Smooth muscle cell (in vitro differentiated cells): ENCODE data around the gene ASH1L. TPM values are rescaled to one million over a fixed set of nuclear protein-coding genes. Genes with fewer than 3 reads are reported as not detected.

Source experiments
- DNase-seq: peaks from one replicate; lab custom pipeline; 2025; ENCODE audit not compliant: unreplicated experiment; lab: John Stamatoyannopoulos, UW
- H2AFZ ChIP-seq: fragments of 200-600 bp; sonication (generic); 2 replicates; pipeline ENCODE4 v1.6.0; 2016; ENCODE audit warnings: antibody characterized with exemption, low read depth, mild to moderate bottlenecking
- H3F3A ChIP-seq: fragments of 200-600 bp; sonication (generic); 2 replicates; pipeline ENCODE4 v1.6.0; 2017; ENCODE audit warnings: antibody characterized with exemption, low read depth
- H3K27ac ChIP-seq: fragments of 200-600 bp; sonication (generic); 2 replicates; pipeline ENCODE4 v1.5.1; 2016; ENCODE audit warnings: low read depth, mild to moderate bottlenecking
- H3K27me3 ChIP-seq: fragments of 200-600 bp; sonication (generic); 2 replicates; pipeline ENCODE4 v1.6.1; 2016; ENCODE audit warnings: low read depth, mild to moderate bottlenecking
- H3K36me3 ChIP-seq: fragments of 200-600 bp; sonication (generic); 2 replicates; pipeline ENCODE4 v1.5.1; 2016; ENCODE audit warnings: low read depth
- H3K4me1 ChIP-seq: fragments of 200-600 bp; sonication (generic); 2 replicates; pipeline ENCODE4 v1.5.1; 2016; ENCODE audit warnings: low read depth
- H3K4me2 ChIP-seq: fragments of 200-600 bp; sonication (generic); 2 replicates; pipeline ENCODE4 v1.6.0; 2016; ENCODE audit warnings: mild to moderate bottlenecking
- H3K4me3 ChIP-seq: fragments of 200-600 bp; sonication (generic); 2 replicates; pipeline ENCODE4 v1.5.1; 2016; ENCODE audit warnings: mild to moderate bottlenecking
- H3K79me2 ChIP-seq: fragments of 200-600 bp; sonication (generic); 2 replicates; pipeline ENCODE4 v1.6.0; 2016; ENCODE audit warnings: low read depth, mild to moderate bottlenecking
- H3K9ac ChIP-seq: fragments of 200-600 bp; sonication (generic); 2 replicates; pipeline ENCODE4 v1.6.0; 2016; ENCODE audit warnings: low read depth
- H3K9me3 ChIP-seq: fragments of 200-600 bp; sonication (generic); replicated peaks from 2 replicates; pipeline ENCODE4 v1.5.1; 2016; ENCODE audit warnings: low read depth
- H4K20me1 ChIP-seq: fragments of 200-600 bp; sonication (generic); 2 replicates; pipeline ENCODE4 v1.6.0; 2016; ENCODE audit warnings: low read depth
- WGBS: methylation state at CpG from one replicate; pipeline ENCODE4 v1.1.7; 2016; ENCODE audit warnings: low lambda C conversion rate; 5-methylcytosine and 5-hydroxymethylcytosine counted together
- polyA plus RNA-seq: library from polyadenylated mRNA; unstranded; fragments of >200 nt; fragmentation: Nextera tagmentation; extraction: Ambion mirVana; gene quantifications from 2 replicates; pipeline ENCODE4 v1.2.1, GENCODE V29; 2016
- total RNA-seq: library from RNA; depleted of rRNA; stranded (reverse); fragments of >200 nt; gene quantifications from 2 replicates; pipeline ENCODE4 v1.2.3, GENCODE V29; 2014
- TF ChIP-seq, protein P1 (sequence below): fragments of 200-600 bp; sonication (generic); IDR thresholded peaks from 2 replicates; pipeline ENCODE4 v1.5.1; 2017; ENCODE audit warnings: borderline replicate concordance, mild to moderate bottlenecking, antibody characterized with exemption; ENCODE audit not compliant: insufficient read depth, poor library complexity, severe bottlenecking

The ASH1L gene
- total and polyA plus RNA-seq, 2 experiments from 2014 or later = 9.2 to 38.7 TPM

DNA sequence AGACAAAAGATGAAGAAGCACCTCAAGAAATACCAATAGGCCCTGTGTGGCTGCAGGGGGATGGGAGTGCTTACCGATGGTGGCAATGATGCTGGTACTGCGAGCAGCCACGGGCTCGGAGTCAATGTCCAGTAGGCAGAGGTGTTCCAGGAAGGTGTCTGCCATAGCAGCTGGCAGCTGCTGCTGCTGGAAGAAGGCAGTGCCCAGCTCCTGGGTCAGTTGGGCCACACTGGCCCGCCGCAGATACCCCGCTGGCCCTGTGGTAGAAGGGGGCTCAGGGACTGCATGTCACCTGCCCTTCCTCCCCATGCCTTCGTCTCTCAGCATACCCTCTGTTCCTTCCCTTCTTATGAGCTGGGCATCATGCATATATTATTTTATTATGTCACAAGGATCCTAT is 262.6 kb downstream of the ASH1L start:
- Histone ChIP-seq H3K27ac (no peak overlapping the region), H3F3A (no peaks in the 10 kb centered on the region), H4K20me1 (no peaks in the 10 kb centered on the region), H3K36me3 (no peaks in the 10 kb centered on the region), H3K79me2 (no peaks in the 10 kb centered on the region), H2AFZ (no peak overlapping the region), H3K4me3 (no peak overlapping the region), H3K4me2 (no peak overlapping the region), H3K9me3 (no peaks in the 10 kb centered on the region), H3K9ac (no peak overlapping the region), H3K4me1 (peaks cover 4% of the 10 kb centered on the region), H3K27me3 (peaks cover 24% of the 10 kb centered on the region)
- DNase-seq = no peak
- 96% methylated on average over 8 of the region's 8 CpGs for WGBS
- TF ChIP-seq, protein P1, sequence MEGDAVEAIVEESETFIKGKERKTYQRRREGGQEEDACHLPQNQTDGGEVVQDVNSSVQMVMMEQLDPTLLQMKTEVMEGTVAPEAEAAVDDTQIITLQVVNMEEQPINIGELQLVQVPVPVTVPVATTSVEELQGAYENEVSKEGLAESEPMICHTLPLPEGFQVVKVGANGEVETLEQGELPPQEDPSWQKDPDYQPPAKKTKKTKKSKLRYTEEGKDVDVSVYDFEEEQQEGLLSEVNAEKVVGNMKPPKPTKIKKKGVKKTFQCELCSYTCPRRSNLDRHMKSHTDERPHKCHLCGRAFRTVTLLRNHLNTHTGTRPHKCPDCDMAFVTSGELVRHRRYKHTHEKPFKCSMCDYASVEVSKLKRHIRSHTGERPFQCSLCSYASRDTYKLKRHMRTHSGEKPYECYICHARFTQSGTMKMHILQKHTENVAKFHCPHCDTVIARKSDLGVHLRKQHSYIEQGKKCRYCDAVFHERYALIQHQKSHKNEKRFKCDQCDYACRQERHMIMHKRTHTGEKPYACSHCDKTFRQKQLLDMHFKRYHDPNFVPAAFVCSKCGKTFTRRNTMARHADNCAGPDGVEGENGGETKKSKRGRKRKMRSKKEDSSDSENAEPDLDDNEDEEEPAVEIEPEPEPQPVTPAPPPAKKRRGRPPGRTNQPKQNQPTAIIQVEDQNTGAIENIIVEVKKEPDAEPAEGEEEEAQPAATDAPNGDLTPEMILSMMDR = no peak

DNA sequence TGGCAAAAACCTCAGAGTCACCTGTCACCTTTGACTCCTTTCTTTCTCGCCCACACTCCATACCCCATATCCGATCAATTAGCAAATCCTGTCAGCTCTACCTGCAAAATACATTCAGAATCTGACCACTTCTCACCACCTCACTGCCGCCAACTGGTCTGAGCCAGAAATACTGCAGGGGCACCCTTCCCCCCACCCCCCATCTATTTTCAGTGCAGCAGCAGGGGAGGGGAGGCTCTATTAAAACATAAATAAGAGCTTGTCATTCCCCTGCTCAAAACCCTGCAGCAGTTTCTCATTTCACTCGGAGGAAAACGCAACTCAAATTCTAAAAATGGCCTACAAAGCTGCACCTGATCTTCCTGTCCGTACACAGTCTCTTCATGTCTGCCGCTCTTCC is 265.2 kb downstream of the ASH1L start:
- DNase-seq = no peak
- Histone ChIP-seq H3K4me1 (peaks cover 6% of the 10 kb centered on the region), H3K36me3 (no peaks in the 10 kb centered on the region), H3K9me3 (no peaks in the 10 kb centered on the region), H4K20me1 (no peaks in the 10 kb centered on the region), H3K27ac (no peak overlapping the region), H3K79me2 (no peaks in the 10 kb centered on the region), H3K4me2 (no peak overlapping the region), H2AFZ (no peak overlapping the region), H3K9ac (no peak overlapping the region), H3F3A (no peaks in the 10 kb centered on the region), H3K4me3 (no peak overlapping the region), H3K27me3 (peaks cover 48% of the 10 kb centered on the region)
- TF ChIP-seq, protein P1 = no peak
- 83% methylated on average over 7 of the region's 7 CpGs for WGBS

DNA sequence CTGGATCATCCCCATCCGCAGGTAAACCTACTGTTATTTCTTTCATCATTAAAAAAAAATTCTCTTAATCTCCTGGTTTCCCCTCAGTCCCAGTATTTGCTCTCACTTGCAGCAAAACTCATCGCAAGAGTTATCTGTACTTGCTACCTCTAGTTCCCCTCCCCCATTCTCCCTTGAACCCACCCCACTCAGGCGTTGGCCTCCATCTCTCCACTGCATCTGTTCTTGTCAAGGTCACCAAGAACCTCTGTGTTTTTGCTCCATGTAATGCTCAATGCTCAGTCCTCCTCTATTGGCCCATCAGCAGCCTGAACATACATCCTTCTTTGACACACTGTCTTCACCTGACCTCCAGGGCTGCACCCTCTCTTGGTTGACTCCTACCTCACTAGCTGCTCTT is 265.9 kb downstream of the ASH1L start:
- Histone ChIP-seq H3K27ac (no peak overlapping the region), H3K9ac (no peak overlapping the region), H3K4me1 (peaks cover 6% of the 10 kb centered on the region), H3K4me3 (no peak overlapping the region), H3K79me2 (no peaks in the 10 kb centered on the region), H3K4me2 (no peak overlapping the region), H4K20me1 (no peaks in the 10 kb centered on the region), H3K36me3 (no peaks in the 10 kb centered on the region), H3K9me3 (no peaks in the 10 kb centered on the region), H2AFZ (no peak overlapping the region), H3F3A (no peaks in the 10 kb centered on the region), H3K27me3 (peaks cover 48% of the 10 kb centered on the region)
- WGBS = 90% methylated on average over 3 of the region's 3 CpGs
- no peak for DNase-seq
- TF ChIP-seq, protein P1 = no peak

DNA sequence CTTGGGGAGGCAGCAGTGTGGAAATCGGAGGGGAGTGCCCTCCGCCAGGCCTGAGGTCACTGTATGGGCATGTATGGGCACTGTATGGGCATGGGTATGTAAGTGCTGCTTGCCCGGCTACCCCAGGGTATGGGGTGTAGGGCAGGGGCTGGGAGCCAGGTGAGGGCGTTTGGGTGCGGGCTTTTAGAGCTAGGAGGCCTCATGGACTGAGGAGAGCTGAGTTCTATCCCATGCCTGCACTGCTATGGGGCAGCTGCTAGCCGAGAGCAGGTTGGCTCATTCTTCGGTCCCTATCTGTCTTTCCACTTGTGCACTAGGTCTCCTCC is 266.7 kb downstream of the ASH1L start:
- H3F3A ChIP-seq = no peaks in the 10 kb centered on the region
- no peak overlapping the region for H3K9ac ChIP-seq
- no peak overlapping the region for H3K4me3 ChIP-seq
- DNase-seq = no peak
- no peaks in the 10 kb centered on the region for H3K36me3 ChIP-seq
- H3K4me1 ChIP-seq = peaks cover 6% of the 10 kb centered on the region
- H3K27me3 ChIP-seq = peaks cover 48% of the 10 kb centered on the region
- no peak overlapping the region for H2AFZ ChIP-seq
- WGBS = 81% methylated on average over 7 of the region's 7 CpGs
- no peak overlapping the region for H3K4me2 ChIP-seq
- H3K9me3 ChIP-seq = no peaks in the 10 kb centered on the region
- TF ChIP-seq, protein P1 = no peak
- no peak overlapping the region for H3K27ac ChIP-seq
- H4K20me1 ChIP-seq = no peaks in the 10 kb centered on the region
- no peaks in the 10 kb centered on the region for H3K79me2 ChIP-seq
